NB4 (cell line): ENCODE measurements around the gene TMEM132C.

Experiments
- CTCF ChIP-seq: IDR thresholded peaks from one replicate; pipeline ENCODE4 v1.5.1; 2012; ENCODE audit warnings: low read depth, low read length
- POLR2A ChIP-seq: IDR thresholded peaks from 2 replicates; pipeline ENCODE4 v1.6.1; 2011; ENCODE audit warnings: mild to moderate bottlenecking; ENCODE audit not compliant: insufficient read length; ENCODE audit errors: extremely low read depth

DNA sequence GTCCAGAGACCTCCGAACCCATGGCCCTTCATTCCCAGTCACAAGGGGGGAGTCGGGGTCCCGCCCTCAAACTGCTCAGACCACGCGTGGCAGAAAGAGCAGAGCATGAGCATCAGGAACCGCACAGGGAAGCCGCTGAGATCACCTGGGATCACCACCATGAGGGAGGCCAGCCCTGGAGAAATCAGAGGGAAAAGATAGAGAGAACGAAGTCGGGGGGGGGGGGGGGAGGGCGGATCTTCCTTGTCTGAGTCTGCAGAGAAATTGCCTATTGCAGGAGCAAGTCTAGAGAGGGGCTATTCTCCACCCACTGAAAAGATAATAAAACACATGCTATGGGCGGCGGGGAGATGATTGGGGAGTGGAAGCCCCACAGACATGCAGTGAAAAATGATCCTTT, 884 bp upstream of the TMEM132C start:
- TF ChIP-seq CTCF (no peak), POLR2A (no peak)
